Suprapubic skin (tissue), 4 donors: ENCODE data around the gene LPO. TPM values are rescaled to one million over a fixed set of nuclear protein-coding genes. Genes with fewer than 3 reads are reported as not detected.

Experiments
- DNase-seq, 2 donors: peaks; one replicate each; pipeline ENCODE4 v3.0.0-alpha.2; 2019; ENCODE audit warnings: low spot score in 2 of 2
- H3K27ac ChIP-seq: fragments of 200-600 bp; sonication (generic); one replicate; pipeline ENCODE4 v1.5.1; 2019
- H3K27me3 ChIP-seq: fragments of 200-600 bp; sonication (generic); one replicate; pipeline ENCODE4 v1.5.1; 2019
- H3K36me3 ChIP-seq: fragments of 200-600 bp; sonication (generic); one replicate; pipeline ENCODE4 v1.5.1; 2019
- H3K4me1 ChIP-seq: fragments of 200-600 bp; sonication (generic); one replicate; pipeline ENCODE4 v1.5.1; 2019
- H3K4me3 ChIP-seq: fragments of 200-600 bp; sonication (generic); one replicate; pipeline ENCODE4 v1.5.1; 2019; ENCODE audit warnings: mild to moderate bottlenecking
- H3K9me3 ChIP-seq: fragments of 200-600 bp; sonication (generic); one replicate; pipeline ENCODE4 v1.5.1; 2019
- EP300 ChIP-seq: sonication (generic); formaldehyde crosslinking; IDR thresholded peaks from one replicate; pipeline ENCODE4 v1.6.1; 2017; ENCODE audit warnings: antibody characterized with exemption
- POLR2A ChIP-seq, 2 donors: fragments of 450-650 bp; IDR thresholded peaks; one replicate each; pipeline ENCODE4 v1.6.1; 2017; ENCODE audit warnings: antibody characterized with exemption in 2 of 2, mild to moderate bottlenecking in 2 of 2, moderate library complexity in 2 of 2
- POLR2AphosphoS5 ChIP-seq, 3 donors: sonication (generic); formaldehyde crosslinking; IDR thresholded peaks; one replicate each; pipeline ENCODE4 v1.6.1; 2017; ENCODE audit warnings: antibody characterized with exemption in 3 of 3
- WGBS: methylation state at CpG from one replicate; pipeline ENCODE4 v1.1.5; 2018; 5-methylcytosine and 5-hydroxymethylcytosine counted together
- total RNA-seq, 4 donors: library from RNA; depleted of rRNA; stranded (reverse); fragments of >200 nt; gene quantifications; one replicate each; pipeline ENCODE4 v1.1.0, GENCODE V29; 2016
- TF ChIP-seq, protein P1 (sequence below), 2 donors: fragments of 200-600 bp in 1 of 2; fragments of 450-650 bp in 1 of 2; sonication (generic) in 1 of 2; IDR thresholded peaks; one replicate each; pipeline ENCODE4 v1.5.1; 2016 to 2019; ENCODE audit warnings: antibody characterized with exemption in 2 of 2, mild to moderate bottlenecking in 1 of 2, moderate library complexity in 1 of 2

The LPO gene
- total RNA-seq, 4 donors from 2014 or later = 0.19 to 0.23 TPM; not detected in 2

DNA sequence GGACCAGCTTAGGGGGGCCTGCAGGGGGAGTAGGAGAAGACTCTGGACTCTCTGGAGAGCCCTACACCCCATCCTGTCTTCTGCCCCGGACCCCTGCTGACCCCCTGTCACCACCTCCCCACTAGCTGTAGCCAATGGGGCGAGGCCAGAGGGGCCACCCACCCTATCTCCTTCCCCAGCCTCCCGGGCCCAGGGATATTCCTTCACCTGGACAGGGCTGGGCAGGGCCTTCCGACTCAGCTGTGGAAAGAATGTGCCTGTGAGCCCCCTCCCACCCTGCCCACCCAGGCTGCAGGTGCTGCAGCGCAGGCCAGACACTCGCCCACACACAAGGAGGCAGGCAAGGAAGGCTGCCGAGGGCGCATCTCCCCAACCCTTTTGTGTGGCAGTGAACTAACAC, 67.2 kb downstream of the LPO start:
- Histone ChIP-seq H3K36me3 (no peaks in the 10 kb centered on the region), H3K27ac (no peak overlapping the region), H3K4me1 (no peaks in the 10 kb centered on the region), H3K4me3 (no peak overlapping the region), H3K27me3 (no peaks in the 10 kb centered on the region), H3K9me3 (no peaks in the 10 kb centered on the region)
- DNase-seq = no peak
- 92% methylated on average over 2 of the region's 8 CpGs for WGBS
- TF ChIP-seq, protein P1, sequence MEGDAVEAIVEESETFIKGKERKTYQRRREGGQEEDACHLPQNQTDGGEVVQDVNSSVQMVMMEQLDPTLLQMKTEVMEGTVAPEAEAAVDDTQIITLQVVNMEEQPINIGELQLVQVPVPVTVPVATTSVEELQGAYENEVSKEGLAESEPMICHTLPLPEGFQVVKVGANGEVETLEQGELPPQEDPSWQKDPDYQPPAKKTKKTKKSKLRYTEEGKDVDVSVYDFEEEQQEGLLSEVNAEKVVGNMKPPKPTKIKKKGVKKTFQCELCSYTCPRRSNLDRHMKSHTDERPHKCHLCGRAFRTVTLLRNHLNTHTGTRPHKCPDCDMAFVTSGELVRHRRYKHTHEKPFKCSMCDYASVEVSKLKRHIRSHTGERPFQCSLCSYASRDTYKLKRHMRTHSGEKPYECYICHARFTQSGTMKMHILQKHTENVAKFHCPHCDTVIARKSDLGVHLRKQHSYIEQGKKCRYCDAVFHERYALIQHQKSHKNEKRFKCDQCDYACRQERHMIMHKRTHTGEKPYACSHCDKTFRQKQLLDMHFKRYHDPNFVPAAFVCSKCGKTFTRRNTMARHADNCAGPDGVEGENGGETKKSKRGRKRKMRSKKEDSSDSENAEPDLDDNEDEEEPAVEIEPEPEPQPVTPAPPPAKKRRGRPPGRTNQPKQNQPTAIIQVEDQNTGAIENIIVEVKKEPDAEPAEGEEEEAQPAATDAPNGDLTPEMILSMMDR (IDR thresholded peaks at IDR 0.05) = no peak
- TF ChIP-seq EP300 = no peak

DNA sequence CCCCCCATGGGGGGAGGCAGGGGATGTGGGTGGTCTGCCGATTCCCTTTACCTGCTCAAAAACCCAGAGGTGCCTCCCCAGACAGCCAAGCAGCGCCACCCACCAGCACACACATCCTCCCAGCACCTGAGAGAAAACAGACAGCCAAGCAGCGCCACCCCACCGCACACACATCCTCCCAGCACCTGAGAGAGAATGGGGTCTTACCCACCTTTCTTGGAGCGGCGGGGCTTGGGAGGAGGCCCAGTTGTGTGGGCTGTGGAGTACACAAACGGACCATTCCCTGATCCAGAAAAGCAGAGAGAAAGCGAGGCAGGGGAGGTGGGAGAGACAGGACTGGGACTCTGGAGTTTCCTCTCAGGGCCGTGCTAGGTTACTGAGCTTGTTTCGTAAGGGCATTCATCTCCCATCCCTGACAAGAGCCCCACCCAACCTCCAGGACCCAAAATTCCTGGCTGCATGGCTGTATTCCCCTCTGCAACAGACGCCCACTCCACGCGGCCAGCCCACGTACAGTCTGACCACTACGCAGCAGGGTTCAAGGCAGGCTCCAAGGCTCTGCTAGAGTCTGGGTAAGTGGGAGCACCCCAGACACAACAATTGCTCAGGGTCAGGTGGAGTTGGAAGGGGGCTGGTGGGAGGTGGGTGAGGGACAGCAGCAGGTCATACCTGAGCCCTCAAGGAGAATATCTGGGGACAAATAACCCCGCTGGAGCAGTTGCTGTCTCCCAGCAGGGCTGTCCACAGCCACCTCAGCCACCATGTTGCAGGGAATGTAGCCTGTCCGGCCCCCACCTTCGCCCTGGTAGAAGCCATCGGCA, 68.0 kb downstream of the LPO start:
- WGBS = 86% methylated on average over 9 of the region's 19 CpGs
- no peaks in the 10 kb centered on the region for H3K36me3 ChIP-seq
- no peaks in the 10 kb centered on the region for H3K4me1 ChIP-seq
- TF ChIP-seq POLR2AphosphoS5 (IDR thresholded peaks at IDR 0.05) = no peak
- no peak for TF ChIP-seq EP300
- TF ChIP-seq, protein P1 (IDR thresholded peaks at IDR 0.05) = no peak
- TF ChIP-seq POLR2A (IDR thresholded peaks at IDR 0.05) = no peak
- H3K27ac ChIP-seq = no peak overlapping the region
- no peak overlapping the region for H3K4me3 ChIP-seq
- no peak for DNase-seq
- H3K27me3 ChIP-seq = no peaks in the 10 kb centered on the region
- no peaks in the 10 kb centered on the region for H3K9me3 ChIP-seq

DNA sequence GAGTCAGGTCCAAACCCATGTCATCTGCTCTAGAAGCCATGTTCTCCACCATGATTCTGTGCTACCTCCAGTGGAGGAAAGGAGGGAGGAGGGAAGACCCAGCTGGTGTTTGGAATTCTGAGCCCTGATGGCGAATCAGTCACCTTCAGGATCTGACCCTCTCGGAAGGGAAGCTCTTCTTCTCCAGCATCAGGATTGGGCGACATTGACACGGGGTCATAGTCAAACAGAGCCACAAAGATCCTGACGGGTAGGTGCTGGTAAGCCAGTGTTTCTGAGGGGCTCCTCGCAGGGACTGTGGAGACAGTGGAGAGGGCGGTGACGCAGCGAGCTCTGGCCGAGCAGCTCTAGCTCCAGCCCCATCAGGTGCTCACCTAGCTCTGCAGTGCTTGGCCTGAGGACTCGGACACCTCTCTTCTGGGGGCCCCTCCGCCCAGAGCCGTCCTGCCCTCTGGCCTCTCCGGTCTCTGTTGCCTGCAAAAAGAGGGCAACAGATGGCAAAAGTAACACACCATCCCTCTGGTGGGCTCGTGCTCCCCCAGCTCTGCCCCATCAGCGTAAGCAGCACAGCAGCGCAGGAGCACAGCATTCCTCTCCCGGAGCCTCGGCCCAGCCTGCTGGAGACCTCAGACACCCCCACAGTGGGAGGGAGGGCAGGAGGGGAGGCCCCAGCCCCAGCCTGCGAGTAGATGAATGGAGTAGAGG, 69.2 kb downstream of the LPO start:
- Histone ChIP-seq H3K27me3 (no peaks in the 10 kb centered on the region), H3K9me3 (no peaks in the 10 kb centered on the region), H3K4me1 (no peaks in the 10 kb centered on the region), H3K4me3 (no peak overlapping the region), H3K27ac (no peak overlapping the region), H3K36me3 (no peaks in the 10 kb centered on the region)
- DNase-seq = no peak
- WGBS = 88% methylated on average over 14 of the region's 20 CpGs
- TF ChIP-seq, protein P1 (IDR thresholded peaks at IDR 0.05) = no peak
- TF ChIP-seq EP300 (no peak), POLR2AphosphoS5 (IDR thresholded peaks at IDR 0.05) (no peak), POLR2A (IDR thresholded peaks at IDR 0.05) (no peak)

DNA sequence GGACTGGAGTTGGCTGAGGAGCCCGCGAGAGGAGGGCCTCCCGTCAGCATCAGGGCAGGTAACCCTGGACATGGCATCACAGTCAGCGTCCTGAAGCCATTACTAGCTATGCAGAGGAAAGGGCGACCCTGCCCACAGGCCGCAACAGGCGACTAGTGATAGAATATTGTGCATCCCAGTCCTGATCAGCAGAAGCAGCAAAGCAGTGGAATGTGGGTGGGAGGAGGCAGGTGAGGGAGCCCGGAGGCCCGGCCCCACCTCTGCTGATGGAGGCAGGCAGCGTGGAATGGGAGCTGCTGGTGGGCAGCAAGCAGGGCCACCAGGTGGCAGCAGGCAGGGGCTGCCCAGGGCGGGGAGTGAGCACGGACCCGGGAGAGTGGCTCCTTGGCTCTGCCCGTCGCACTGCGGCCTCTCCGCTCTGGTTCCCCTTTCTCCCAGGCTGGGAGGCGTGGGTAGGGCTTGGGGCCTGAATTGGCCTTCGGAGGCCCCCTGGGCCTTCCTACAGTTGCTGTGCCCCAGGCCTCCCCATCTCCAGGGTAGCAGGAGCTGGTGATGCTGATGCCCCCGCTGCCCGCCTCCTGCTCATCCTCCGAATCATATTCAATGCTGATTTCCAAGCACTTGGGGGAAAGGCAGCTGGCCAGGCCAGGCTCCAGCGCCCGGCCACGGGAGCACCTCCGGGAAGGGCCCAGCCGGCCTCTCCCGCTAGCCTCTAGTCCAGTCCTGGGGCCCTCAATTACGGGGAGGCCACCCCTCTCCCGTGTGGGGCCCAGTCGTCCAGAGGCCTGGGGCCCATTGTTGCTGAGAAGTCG, 70.0 kb downstream of the LPO start:
- no peaks in the 10 kb centered on the region for H3K9me3 ChIP-seq
- no peaks in the 10 kb centered on the region for H3K36me3 ChIP-seq
- TF ChIP-seq, protein P1 (IDR thresholded peaks at IDR 0.05) = no peak
- no peak for TF ChIP-seq POLR2A (IDR thresholded peaks at IDR 0.05)
- no peaks in the 10 kb centered on the region for H3K4me1 ChIP-seq
- no peak overlapping the region for H3K4me3 ChIP-seq
- WGBS = 79% methylated on average over 22 of the region's 32 CpGs
- H3K27ac ChIP-seq = no peak overlapping the region
- no peaks in the 10 kb centered on the region for H3K27me3 ChIP-seq
- no peak for DNase-seq
